ENCODE measurements around the gene MLKL.

The MLKL gene

DNA sequence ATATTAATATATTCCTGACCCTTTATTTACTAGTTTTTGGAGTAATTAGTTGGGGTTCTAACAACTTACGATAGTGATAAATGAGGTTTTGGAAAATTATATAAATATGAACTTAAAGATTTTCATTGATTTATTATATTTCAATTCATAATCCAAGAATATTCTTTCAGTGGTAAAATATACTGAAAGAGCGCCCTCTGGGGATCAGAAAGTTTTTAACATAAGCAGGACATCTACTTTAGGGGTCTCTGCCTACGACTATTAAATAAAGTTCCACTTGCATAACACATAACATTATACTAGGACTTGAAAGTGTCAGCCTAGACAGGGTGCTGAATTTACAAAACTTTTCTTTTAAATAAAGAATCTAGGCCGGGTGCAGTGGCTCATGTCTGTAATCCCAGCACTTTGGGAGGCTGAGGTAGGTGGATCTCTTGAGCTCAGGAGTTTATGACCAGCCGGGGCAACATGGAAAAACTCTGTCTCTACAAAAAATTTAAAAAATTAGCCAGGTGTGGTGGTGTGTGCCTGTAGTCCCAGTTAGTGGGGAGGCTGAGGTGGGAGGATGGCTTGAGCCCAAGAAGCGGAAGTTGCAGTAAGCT lies 49.6 kb downstream of the MLKL start:
- no peak for DNase-seq (ENCODE audit: low read depth in 2 of 2)

DNA sequence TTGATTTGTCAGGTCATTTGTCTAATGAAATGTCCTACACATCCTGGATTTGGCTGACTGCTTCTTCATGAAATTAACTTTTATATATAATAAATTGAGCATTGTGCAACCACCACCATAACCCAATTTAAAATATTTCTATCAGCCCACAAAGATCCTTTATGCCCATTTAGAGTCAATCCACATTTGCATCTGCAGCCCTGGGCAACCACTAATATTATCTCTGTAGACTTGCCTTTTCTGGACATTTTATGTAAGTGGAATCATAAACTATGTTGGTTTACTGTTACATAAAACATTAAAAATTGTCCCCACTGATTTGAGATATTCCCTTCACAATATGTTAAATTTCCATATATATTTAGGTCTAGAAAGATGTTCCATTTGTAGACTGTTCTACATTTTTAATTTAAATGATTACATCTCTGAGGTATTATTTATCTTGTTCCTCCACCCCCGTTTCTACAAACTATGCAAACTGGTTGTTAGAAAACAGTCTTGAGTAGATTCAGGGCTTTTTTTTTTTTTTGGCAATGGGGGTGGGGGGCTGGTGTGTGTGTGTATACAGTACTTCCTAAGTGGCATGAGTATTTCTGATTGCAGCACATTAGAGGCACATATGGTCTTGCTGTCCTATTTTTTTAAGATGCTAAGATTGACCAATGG lies 50.7 kb downstream of the MLKL start:
- DNase-seq (ENCODE audit: low read depth in 2 of 2): no peak

DNA sequence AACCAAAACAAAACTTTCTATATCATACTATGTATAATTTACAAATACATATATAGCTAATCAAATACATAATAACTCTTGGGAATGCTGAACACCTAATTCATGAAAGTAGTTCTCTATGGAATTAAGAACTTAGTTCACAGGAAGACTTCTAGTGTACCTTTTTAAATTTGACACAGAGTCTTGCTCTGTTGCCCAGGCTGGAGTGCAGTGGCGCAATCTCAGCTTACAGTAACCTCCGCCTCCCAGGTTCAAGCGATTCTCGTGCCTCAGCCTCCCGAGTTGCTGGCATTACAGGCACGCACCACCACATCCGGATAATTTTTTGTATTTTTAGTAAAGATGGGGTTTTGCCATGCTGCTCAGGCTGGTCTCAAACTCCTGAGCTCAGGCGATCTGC lies 58.7 kb downstream of the MLKL start:
- no peak for DNase-seq (ENCODE audit: low read depth in 2 of 2)

DNA sequence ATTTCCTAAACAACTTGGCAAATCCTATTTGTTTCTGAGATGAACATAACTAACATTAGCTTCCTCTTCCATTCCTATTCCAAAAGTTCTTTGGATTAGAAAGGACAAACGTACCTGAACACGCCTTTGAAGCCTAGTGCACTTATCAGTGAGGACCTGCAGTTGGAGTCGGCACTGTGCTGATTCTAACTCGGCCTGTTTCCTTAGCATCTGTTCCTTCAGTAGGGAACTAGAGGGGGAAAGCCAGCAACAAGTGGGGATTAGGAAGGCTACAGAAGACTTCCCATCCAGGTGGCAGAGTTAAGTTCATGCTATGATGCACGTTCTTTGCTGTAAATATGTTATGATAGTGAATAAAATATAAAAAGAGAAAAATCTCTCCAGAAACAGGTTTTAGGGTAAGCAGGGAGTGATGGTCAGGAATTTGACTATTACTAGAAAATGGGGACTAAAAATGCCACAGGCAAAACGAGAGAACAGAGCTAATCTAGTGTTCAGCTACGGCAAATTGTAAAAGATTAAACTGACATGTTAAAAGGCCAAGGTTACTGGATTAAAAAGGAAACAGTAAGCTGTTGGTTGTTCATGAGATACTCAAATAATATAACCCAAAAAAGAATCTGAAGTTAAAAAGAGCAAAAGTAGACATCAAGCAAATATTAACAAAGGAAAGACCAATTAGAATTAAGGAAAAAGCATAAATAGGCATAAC lies 62.8 kb downstream of the MLKL start:
- DNase-seq (ENCODE audit: low read depth in 2 of 2): no peak

DNA sequence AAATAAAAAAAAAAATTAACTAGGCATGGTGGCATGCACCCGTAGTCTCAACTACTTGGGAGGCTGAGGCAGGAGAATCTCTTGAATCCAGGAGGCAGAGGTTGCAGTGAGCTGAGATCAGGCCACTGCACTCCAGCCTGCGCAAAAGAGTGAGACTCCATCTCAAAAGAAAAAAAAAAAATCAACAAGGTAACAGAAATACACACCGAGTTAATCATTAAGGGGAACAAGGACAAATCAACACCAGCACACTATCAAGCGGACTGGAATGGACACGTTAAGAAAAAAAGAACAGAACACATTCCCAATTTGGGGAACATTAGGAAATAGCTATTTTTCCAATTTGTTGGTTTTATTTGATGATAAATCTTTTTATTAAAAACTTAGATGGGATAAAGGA lies 65.4 kb downstream of the MLKL start:
- no peak for DNase-seq (ENCODE audit: low read depth in 2 of 2)

DNA sequence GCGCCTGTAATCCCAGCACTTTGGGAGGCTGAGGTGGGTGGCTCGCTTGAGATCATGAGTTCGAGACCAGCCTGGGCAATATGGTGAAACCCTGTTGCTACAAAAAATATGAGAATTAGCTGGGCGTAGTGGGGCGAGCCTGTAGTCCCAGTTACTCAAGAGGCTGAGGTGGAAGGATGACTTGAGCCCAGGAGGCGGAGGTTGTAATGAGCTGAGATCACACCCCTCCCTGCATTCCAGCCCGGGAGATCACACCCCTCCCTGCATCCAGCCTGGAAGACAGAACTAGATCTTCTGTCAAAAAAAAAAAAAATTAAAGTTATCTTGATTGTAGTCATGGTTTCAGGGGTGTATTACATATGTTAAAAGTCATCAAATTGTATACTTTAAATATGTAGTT lies 67.0 kb downstream of the MLKL start:
- DNase-seq (ENCODE audit: low read depth in 2 of 2): no peak

DNA sequence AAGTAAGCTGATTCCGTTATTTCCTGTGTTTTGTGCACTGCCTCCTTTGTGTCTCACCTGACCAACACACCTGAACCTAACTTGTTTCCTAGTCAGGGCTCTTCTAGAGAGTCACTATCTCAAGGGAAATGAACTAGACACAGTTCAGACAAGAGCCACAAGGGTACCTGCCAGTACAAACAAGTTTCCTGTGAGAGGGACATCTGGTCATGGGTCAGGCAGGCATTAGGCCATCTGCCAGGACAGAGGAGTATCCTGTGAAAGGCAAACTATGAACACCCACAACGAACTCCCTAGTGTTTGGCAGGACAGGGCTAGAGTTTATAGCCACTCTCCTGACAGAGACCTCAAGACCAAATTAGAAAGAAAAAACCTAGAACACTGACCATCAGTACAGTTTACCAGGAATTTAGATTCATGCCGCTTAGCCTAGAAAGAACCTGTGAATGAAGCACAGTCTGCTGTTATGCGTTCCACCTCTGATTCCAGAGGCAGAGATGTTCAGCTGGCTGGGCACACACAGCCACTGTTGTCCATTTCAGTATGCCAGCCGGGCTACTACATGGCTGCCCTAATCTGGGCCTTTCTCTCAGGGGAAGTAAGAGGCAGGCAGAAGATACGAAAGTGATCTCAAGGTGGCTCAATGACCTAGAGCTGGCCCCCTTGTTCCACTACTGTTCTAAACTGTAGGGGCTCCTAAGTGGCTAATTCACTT lies 73.0 kb downstream of the MLKL start:
- DNase-seq (ENCODE audit: low read depth in 2 of 2): no peak

DNA sequence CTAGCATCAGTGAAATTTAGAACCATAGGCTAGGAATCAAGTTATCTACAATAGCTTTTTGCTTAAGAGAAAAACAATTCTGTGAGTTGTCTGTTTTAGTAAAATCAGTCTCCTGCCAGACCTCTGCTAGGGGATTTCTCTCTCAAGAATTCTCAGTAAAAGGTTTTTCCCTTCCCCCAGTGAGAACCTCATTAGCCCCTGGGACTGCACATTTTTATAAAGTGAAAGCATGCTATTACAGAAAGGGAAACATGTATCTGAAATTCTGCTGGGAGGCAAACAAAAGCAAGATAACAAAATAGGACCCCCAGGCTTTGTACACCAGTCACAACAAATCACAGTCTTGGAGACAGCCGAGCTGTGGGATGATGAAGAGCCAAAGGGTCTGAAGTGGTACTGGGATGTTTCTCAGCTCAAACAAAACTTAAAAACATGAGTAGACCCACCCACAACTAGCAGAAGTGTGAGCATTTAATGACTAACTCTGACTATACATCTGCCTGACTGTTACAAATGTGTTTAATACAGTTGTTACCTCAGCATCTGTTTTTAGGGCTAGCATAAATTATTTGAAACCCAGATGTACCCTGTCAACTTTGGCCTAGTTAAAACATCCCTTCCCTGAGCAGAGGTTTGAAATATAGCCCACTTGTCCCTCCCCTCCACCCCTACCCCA lies 73.8 kb downstream of the MLKL start:
- DNase-seq (ENCODE audit: low read depth in 2 of 2): no peak

DNA sequence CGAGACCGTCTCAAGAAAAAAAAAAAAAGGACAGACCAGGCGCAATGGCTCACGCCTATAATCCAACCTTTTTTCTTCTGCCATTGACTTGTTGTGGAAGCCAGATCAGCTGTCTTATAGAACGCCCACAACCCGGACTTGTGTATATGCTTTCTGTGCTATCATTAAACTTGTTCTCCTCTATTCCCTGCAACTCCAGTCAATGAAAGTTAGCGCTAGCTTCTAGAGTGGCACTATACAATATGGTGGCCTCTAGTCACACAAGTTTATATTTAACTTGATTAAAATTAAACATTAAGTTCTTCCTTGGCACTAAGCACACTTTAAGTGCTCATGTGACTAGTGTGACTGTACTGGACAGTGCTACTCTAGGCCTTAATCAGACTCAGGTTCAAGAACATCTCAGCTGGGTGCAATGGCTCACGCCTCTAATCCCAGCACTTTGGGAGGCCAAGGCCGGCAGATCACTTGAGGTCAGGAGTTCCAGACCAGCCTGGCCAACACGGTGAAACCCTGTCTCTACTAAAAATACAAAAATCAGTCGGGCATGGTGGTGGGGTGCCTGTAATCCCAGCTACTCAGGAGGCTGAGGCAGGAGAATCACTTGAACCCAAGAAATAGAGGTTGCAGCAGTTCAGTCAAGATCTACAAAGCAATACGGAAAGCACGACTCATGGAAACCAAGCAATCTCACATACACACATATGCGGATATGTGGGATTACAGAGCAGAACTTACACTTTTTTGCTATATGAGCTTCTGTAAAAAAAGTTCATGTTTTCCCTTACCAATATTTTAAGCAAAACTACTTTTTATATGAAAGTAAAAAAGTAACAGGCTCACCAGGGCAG lies 74.9 kb downstream of the MLKL start:
- DNase-seq (ENCODE audit: low read depth in 2 of 2): no peak

DNA sequence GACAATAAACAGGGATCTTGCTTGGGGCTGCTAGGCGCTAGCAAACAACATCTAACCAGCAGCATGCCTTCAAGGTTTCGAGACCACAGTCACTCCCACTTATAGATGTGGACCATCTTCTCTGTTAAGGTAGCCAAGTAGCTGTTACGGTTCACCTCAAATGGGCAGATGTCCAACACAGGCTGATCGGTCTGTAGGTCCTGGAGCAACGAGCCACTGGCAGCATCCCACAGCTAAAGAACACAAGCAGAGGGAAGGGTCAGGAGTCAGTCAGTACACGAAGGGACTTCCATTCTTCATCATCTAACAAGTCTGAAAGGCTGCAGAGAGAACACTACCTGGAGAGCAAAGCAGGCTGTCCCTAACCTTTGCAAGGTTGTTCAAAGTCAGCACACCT lies 76.8 kb downstream of the MLKL start:
- no peak for DNase-seq (ENCODE audit: low read depth in 2 of 2)

DNA sequence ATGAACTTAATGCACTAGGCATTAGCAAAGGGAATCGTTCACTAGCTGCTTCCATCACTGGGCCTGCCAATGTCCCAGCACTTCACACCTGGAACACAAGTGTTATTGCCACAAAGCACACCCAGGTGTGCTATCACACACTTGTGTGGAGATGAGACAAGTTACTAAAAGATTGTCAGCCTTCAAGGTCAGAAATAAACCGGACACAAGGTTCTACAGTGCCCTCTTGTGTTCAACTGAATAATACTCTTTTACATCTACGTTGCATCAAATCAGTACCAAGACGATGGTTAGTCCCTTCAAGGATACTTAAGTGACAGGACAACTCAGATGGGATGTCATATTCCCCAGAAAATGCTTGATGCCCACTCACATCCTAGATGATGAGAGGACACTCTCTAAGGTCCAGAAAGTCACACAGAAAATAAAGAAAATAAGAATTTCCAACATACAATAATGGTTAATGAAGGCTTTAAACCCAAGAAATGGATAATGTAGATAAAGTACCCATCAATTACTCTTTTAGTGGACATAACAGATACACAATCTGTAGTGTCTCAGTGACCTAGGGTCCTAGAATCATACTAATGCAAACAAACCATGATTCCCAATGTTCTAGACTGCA lies 77.3 kb downstream of the MLKL start:
- DNase-seq (ENCODE audit: low read depth in 2 of 2): peak in 1 of 2 experiments; percentile 20

DNA sequence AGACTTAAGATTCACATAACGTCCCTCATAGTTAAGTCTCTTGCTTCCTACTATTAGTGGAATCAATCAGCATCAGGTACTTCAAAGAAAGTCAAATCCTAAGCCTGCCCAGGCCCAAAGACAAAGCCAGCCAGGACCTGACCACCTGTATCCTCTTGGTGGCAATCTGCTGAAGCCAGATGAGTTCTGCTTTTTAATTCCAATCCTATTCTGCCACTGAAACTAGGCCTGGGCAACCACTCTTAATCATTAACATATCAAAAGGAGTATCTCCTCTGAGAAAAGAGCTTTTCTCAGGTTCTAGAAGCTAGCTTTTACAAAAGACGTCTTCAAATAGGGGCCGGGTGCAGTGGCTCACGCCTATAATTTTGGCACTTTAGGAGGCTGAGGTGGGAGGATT lies 78.7 kb downstream of the MLKL start:
- DNase-seq (ENCODE audit: low read depth in 2 of 2): no peak

Data from fibroblast of skin of left quadriceps (primary cell).